GM10847 (cell line): Measurements from ENCODE around the gene B4GALT5.

ENCODE experiments used
- POLR2A ChIP-seq: IDR thresholded peaks from 2 replicates; pipeline ENCODE4 v1.6.1; 2011; ENCODE audit not compliant: insufficient read length; ENCODE audit errors: extremely low read depth

B4GALT5 gene

GRCh38 chr20:49741977-49742376, 28.3 kb upstream of the B4GALT5 start:
- no peak for TF ChIP-seq POLR2A

- no peak for TF ChIP-seq POLR2A
Observed at GRCh38 chr20:49740807-49741206, 27.1 kb upstream of the B4GALT5 start.

GRCh38 chr20:49739042-49739441, 25.4 kb upstream of the B4GALT5 start:
- no peak for TF ChIP-seq POLR2A

GRCh38 chr20:49737260-49737659, 23.6 kb upstream of the B4GALT5 start:
- TF ChIP-seq POLR2A = no peak

GRCh38 chr20:49729780-49730179, 16.1 kb upstream of the B4GALT5 start:
- no peak for TF ChIP-seq POLR2A

GRCh38 chr20:49727894-49728885, 14.5 kb upstream of the B4GALT5 start:
- TF ChIP-seq POLR2A = no peak

- no peak for TF ChIP-seq POLR2A
Observed at GRCh38 chr20:49727478-49727877, 13.8 kb upstream of the B4GALT5 start.

GRCh38 chr20:49725694-49726093, 12.0 kb upstream of the B4GALT5 start:
- no peak for TF ChIP-seq POLR2A

GRCh38 chr20:49724408-49725223, 10.9 kb upstream of the B4GALT5 start:
- TF ChIP-seq POLR2A = no peak

- TF ChIP-seq POLR2A = no peak
Observed at GRCh38 chr20:49715466-49715865, 1.8 kb upstream of the B4GALT5 start.

GRCh38 chr20:49712996-49713752, 504 bp downstream of the B4GALT5 start:
- no peak for TF ChIP-seq POLR2A

- TF ChIP-seq POLR2A = no peak
Observed at GRCh38 chr20:49712646-49712995, 1.1 kb downstream of the B4GALT5 start.

GRCh38 chr20:49712118-49712517, 1.6 kb downstream of the B4GALT5 start:
- no peak for TF ChIP-seq POLR2A

- no peak for TF ChIP-seq POLR2A
Observed at GRCh38 chr20:49711667-49711987, 2.1 kb downstream of the B4GALT5 start.

- TF ChIP-seq POLR2A = no peak
Observed at GRCh38 chr20:49710971-49711666, 2.6 kb downstream of the B4GALT5 start.
